NCI-H2029 (cell line): Measurements from ENCODE around the gene NRG4.
"Not testable (repeated sequence)": the region's sequence is repeated elsewhere in the genome, so short reads cannot be mapped to it uniquely, and the experiment has no call there.

Source experiments
- DNase-seq: peaks from one replicate; lab custom pipeline; 2025; lab: John Stamatoyannopoulos, UW

NRG4 gene

GRCh38 chr15:76011627-76012551, at the start of gene NRG4:
NRG4 (minus strand) TSS chr15:76012424; CDS start chr15:76011230, 1,194 bp downstream.
- no peak for DNase-seq

- DNase-seq = no peak
Measured at GRCh38 chr15:76061700-76062099, 49.5 kb upstream of the NRG4 start.

GRCh38 chr15:76060118-76060989, 48.1 kb upstream of the NRG4 start:
- no peak for DNase-seq

- no peak for DNase-seq
Measured at GRCh38 chr15:76059320-76060117, 47.3 kb upstream of the NRG4 start, which contains the start of gene TMEM266. TMEM266 (plus strand) TSS chr15:76059985; CDS start chr15:76134264, 74,279 bp downstream.

- no peak for DNase-seq
Measured at GRCh38 chr15:76058714-76059319, 46.6 kb upstream of the NRG4 start.

GRCh38 chr15:76057332-76058000, 45.2 kb upstream of the NRG4 start:
- no peak for DNase-seq

GRCh38 chr15:76056931-76057330, 44.7 kb upstream of the NRG4 start:
- no peak for DNase-seq

GRCh38 chr15:76054201-76054600, 42.0 kb upstream of the NRG4 start:
- not testable (repeated sequence) for DNase-seq

- DNase-seq = no peak
Measured at GRCh38 chr15:76038512-76038911, 26.3 kb upstream of the NRG4 start.

- no peak for DNase-seq
Measured at GRCh38 chr15:76035593-76035992, 23.4 kb upstream of the NRG4 start.

- no peak for DNase-seq
Measured at GRCh38 chr15:76034111-76034510, 21.9 kb upstream of the NRG4 start.

- no peak for DNase-seq
Measured at GRCh38 chr15:76033438-76033837, 21.2 kb upstream of the NRG4 start.

GRCh38 chr15:76032046-76032445, 19.8 kb upstream of the NRG4 start:
- no peak for DNase-seq

GRCh38 chr15:76024021-76024768, 12.0 kb upstream of the NRG4 start:
- DNase-seq = no peak

GRCh38 chr15:76013470-76013869, 1.2 kb upstream of the NRG4 start:
- DNase-seq = not testable (repeated sequence)

GRCh38 chr15:76010613-76011012, 1.6 kb downstream of the NRG4 start:
- no peak for DNase-seq

GRCh38 chr15:76006136-76006778, 6.0 kb downstream of the NRG4 start:
- no peak for DNase-seq

- no peak for DNase-seq
Measured at GRCh38 chr15:76003364-76003763, 8.9 kb downstream of the NRG4 start.

GRCh38 chr15:75995611-75996010, 16.6 kb downstream of the NRG4 start:
- DNase-seq = no peak

GRCh38 chr15:75994220-75994619, 18.0 kb downstream of the NRG4 start:
- no peak for DNase-seq
